GM10266 (cell line): ENCODE measurements around the gene ATP6V1F.

Source experiments
- DNase-seq: peaks from one replicate; pipeline ENCODE4 v3.0.0; 2012; ENCODE audit errors: extremely low spot score
- CTCF ChIP-seq: IDR thresholded peaks from 2 replicates; pipeline ENCODE4 v1.5.1; 2012; ENCODE audit warnings: mild to moderate bottlenecking, low read depth; ENCODE audit not compliant: control insufficient read depth, insufficient read depth; ENCODE audit errors: missing control alignments

Gene ATP6V1F

GRCh38 chr7:128883622-128884448, 21.2 kb downstream of the ATP6V1F start:
- DNase-seq: peak; percentile 94
- TF ChIP-seq CTCF: peak; percentile 96

GRCh38 chr7:128884561-128885369, 22.1 kb downstream of the ATP6V1F start:
- no peak for TF ChIP-seq CTCF
- DNase-seq: no peak

- TF ChIP-seq CTCF: no peak
- no peak for DNase-seq
Observed at GRCh38 chr7:128885370-128886187, 22.9 kb downstream of the ATP6V1F start.

GRCh38 chr7:128886391-128887168, 23.9 kb downstream of the ATP6V1F start:
- TF ChIP-seq CTCF: no peak
- no peak for DNase-seq

- DNase-seq: no peak
- TF ChIP-seq CTCF: no peak
Observed at GRCh38 chr7:128887169-128888038, 24.7 kb downstream of the ATP6V1F start.
